ENCODE data around the gene FAN1.

Gene FAN1

GRCh38 chr15:30991255-30992235, 87.8 kb downstream of the FAN1 start, which contains the start of gene MTMR10:
MTMR10 (minus strand) TSS chr15:30991628; CDS start chr15:30991506, 122 bp downstream.
- H3K4me3 ChIP-seq (ENCODE audit: low read length): peak within 1 kb of the TSS; percentile 86
- DNase-seq (ENCODE audit: low read depth, low spot score): peak; percentile 44

- DNase-seq (ENCODE audit: low read depth, low spot score): no peak
- peak overlapping the region; percentile 86 for H3K4me3 ChIP-seq (ENCODE audit: low read length)
These were observed 88.6 kb downstream of the FAN1 start for GRCh38 chr15:30992249-30992864.

Data from Jurkat, Clone E6-1 (cell line).